LNCaP clone FGC (cell line): ENCODE results near the gene ATXN1.

Experiments used
- DNase-seq: peaks from one replicate; pipeline ENCODE4 v3.0.0-alpha.2; 2011; ENCODE audit warnings: low read depth
- H3K4me3 ChIP-seq: 2 replicates; pipeline ENCODE4 v1.5.1; 2011; ENCODE audit warnings: mild to moderate bottlenecking, low read depth, low read length, control low read depth
- TF ChIP-seq, protein P1 (sequence below): IDR thresholded peaks from 2 replicates; pipeline ENCODE4 v1.5.1; 2012; ENCODE audit warnings: mild to moderate bottlenecking; ENCODE audit not compliant: control insufficient read depth, insufficient read depth; ENCODE audit errors: extremely low read depth

ATXN1 gene

GRCh38 chr6:16305246-16305725 is 456.0 kb downstream of the ATXN1 start:
- DNase-seq: no peak
- TF ChIP-seq, protein P1, sequence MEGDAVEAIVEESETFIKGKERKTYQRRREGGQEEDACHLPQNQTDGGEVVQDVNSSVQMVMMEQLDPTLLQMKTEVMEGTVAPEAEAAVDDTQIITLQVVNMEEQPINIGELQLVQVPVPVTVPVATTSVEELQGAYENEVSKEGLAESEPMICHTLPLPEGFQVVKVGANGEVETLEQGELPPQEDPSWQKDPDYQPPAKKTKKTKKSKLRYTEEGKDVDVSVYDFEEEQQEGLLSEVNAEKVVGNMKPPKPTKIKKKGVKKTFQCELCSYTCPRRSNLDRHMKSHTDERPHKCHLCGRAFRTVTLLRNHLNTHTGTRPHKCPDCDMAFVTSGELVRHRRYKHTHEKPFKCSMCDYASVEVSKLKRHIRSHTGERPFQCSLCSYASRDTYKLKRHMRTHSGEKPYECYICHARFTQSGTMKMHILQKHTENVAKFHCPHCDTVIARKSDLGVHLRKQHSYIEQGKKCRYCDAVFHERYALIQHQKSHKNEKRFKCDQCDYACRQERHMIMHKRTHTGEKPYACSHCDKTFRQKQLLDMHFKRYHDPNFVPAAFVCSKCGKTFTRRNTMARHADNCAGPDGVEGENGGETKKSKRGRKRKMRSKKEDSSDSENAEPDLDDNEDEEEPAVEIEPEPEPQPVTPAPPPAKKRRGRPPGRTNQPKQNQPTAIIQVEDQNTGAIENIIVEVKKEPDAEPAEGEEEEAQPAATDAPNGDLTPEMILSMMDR: no peak
- no peak overlapping the region for H3K4me3 ChIP-seq

GRCh38 chr6:16302721-16303552 is 458.3 kb downstream of the ATXN1 start:
- no peak overlapping the region for H3K4me3 ChIP-seq
- no peak for DNase-seq
- TF ChIP-seq, protein P1: no peak

GRCh38 chr6:16301511-16301910 is 459.7 kb downstream of the ATXN1 start:
- H3K4me3 ChIP-seq: no peak overlapping the region
- no peak for DNase-seq
- TF ChIP-seq, protein P1: no peak

DNA sequence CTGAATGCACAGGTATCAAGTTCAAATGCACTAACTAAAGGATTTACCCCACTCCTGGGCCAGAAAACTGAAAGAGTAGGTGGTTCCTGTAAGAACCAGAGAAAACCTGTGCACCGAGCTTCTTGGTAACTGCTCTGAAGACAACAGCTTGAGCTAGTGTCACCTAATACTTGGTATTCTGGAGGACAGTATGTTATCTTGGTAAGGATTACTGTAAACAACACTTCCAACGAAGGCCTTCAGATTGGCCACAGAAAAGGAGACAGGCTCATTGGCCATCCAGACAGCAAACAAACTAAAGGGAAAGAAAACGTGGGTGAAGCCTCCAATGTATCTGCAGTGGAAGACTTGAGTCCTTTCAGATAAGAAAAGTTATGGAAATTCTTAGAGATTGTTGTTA is 461.4 kb downstream of the ATXN1 start:
- TF ChIP-seq, protein P1: no peak
- no peak overlapping the region for H3K4me3 ChIP-seq
- DNase-seq: no peak

DNA sequence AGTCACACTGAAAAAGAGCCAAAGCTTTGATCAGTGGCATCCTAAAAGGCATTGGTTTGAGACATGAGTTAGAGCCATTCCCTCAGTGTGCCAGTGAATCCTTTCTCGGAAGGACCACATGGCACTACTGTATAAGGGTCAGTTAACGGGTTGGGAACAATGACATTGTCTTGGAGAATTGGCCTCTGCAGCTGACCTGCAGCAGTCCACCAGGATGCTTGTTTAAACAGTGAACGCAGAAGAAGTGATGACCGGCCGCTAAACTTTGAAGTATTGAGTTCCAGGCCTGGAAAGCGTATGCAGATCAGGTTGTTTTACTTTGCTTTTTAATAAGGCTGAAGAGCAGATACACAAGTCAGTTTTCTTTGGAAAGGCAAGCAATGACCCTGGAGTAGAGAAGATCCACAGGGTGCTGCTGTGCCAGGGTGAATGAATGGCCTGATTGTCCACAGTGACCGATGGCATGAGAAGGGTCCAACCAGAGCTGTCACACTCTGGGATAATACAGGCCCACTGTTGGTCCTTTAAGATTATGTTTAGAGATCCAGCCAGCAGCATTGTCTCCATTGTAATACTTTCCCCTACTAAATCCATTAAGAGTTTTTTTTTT is 465.1 kb downstream of the ATXN1 start:
- no peak overlapping the region for H3K4me3 ChIP-seq
- TF ChIP-seq, protein P1: no peak
- no peak for DNase-seq

DNA sequence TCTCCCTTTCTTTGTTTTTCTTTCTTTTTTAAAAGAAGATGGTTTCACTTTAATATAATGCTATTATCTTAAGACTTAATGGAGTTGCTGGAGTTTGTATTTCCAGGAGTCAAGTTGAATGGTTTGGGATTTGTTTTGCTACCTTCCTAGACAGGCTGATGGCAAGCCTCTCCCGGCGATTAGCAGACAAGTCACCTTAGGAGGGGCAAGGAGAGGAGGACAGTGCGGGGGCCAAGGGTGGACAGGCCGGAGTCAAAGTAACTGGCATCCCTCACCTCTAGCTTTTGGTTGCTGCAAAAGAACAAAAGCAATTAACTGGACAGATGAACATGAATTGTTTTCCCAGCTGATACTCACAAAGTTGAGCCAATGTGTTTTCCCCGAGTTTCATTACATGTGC is 465.8 kb downstream of the ATXN1 start:
- H3K4me3 ChIP-seq: no peak overlapping the region
- no peak for DNase-seq
- TF ChIP-seq, protein P1: no peak
